ENCODE data around the gene TRIM52.

TRIM52 gene

GRCh38 chr5:181222630-181223057, 38.3 kb downstream of the TRIM52 start:
- TF ChIP-seq BCL11B (tag by site-specific recombination; IDR thresholded peaks at IDR 0.05; ENCODE audit: low read depth) (0 out of 2 replicates have a peak, but pooled peaks have one; percentile 9), ZNF223 (tag by site-specific recombination; IDR thresholded peaks at IDR 0.05) (0 out of 2 replicates have a peak, but pooled peaks have one; percentile 2), KLF17 (tag by site-specific recombination; IDR thresholded peaks at IDR 0.05) (0 out of 2 replicates have a peak, but pooled peaks have one; percentile 6), ZNF202 (tag by site-specific recombination; IDR thresholded peaks at IDR 0.05; ENCODE audit: borderline replicate concordance) (no peak), ZNF501 (tag by site-specific recombination; IDR thresholded peaks at IDR 0.05) (0 out of 2 replicates have a peak, but pooled peaks have one; percentile 11), ZNF391 (tag by site-specific recombination; IDR thresholded peaks at IDR 0.05; ENCODE audit: borderline replicate concordance, low read depth) (peak; percentile 4; the same call in 1 of the 2 replicates), ZNF174 (tag by site-specific recombination; IDR thresholded peaks at IDR 0.05) (no peak), ZNF76 (tag by site-specific recombination; IDR thresholded peaks at IDR 0.05; ENCODE audit: borderline replicate concordance, low read depth) (0 out of 2 replicates have a peak, but pooled peaks have one; percentile 18), GLIS1 (tag by site-specific recombination; IDR thresholded peaks at IDR 0.05) (peak; percentile 2), ZNF394 (tag by site-specific recombination; IDR thresholded peaks at IDR 0.05; ENCODE audit: borderline replicate concordance) (peak; percentile 9), ZNF335 (tag by site-specific recombination; conservative IDR thresholded peaks at IDR 0.05) (peak; percentile 63), RBAK (tag by site-specific recombination; IDR thresholded peaks at IDR 0.05) (no peak), ZIC2 (tag by site-specific recombination; IDR thresholded peaks at IDR 0.05) (peak; percentile 78), ZNF146 (tag by site-specific recombination; IDR thresholded peaks at IDR 0.05) (no peak)
- POLR2A ChIA-PET = interaction anchor here (0.9 to 2.6 kb wide), 11 partner anchors 12 to 38 kb away, joined by 3 to 39 read pairs (median 6); partner anchors contain the start of genes RACK1 and TRIM7
- peak overlapping the region; percentile 85 for H3K27ac ChIP-seq (ENCODE audit: extremely low read depth, low read depth, low read length)
- no peaks in the 10 kb centered on the region for H3K9me3 ChIP-seq (ENCODE audit: control insufficient read depth, insufficient read depth, low read depth, low read length)
- peaks cover 5 to 26% of the 10 kb centered on the region in 2 experiments; a peak in 2 of 3 replicates for H3K36me3 ChIP-seq (ENCODE audit: control insufficient read depth in 2 of 2, insufficient read depth in 1 of 2, low read length in 2 of 2)
- H3K4me3 ChIP-seq (ENCODE audit: low read depth, low read length) = peak overlapping the region; percentile 92
- CTCF ChIA-PET = interaction anchor here (0.6 to 1.4 kb wide), 5 partner anchors 14 to 50 kb away, joined by 3 to 4 read pairs (median 3); no protein-coding TSS in a partner anchor
- no peaks in the 10 kb centered on the region for H3K4me1 ChIP-seq (ENCODE audit: control insufficient read depth, insufficient read depth, low read length)

GRCh38 chr5:181221792-181222629, 38.9 kb downstream of the TRIM52 start:
- peak overlapping the region; percentile 92 for H3K4me3 ChIP-seq (ENCODE audit: low read depth, low read length)
- POLR2A ChIA-PET = interaction anchor here (0.9 to 2.6 kb wide), 8 partner anchors 13 to 37 kb away, joined by 3 to 39 read pairs (median 6); partner anchors contain the start of gene RACK1
- no peaks in the 10 kb centered on the region for H3K4me1 ChIP-seq (ENCODE audit: control insufficient read depth, insufficient read depth, low read length)
- peak overlapping the region; percentile 85 for H3K27ac ChIP-seq (ENCODE audit: extremely low read depth, low read depth, low read length)
- H3K36me3 ChIP-seq (ENCODE audit: control insufficient read depth in 2 of 2, insufficient read depth in 1 of 2, low read length in 2 of 2) = peaks cover 0 to 20% of the 10 kb centered on the region in 2 experiments; a peak in 2 of 3 replicates
- CTCF ChIA-PET = interaction anchor here (0.6 to 1.4 kb wide), 5 partner anchors 14 to 50 kb away, joined by 3 to 4 read pairs (median 3); no protein-coding TSS in a partner anchor
- no peaks in the 10 kb centered on the region for H3K9me3 ChIP-seq (ENCODE audit: control insufficient read depth, insufficient read depth, low read depth, low read length)
- TF ChIP-seq ZNF362 (tag by site-specific recombination; IDR thresholded peaks at IDR 0.05) (no peak), SP7 (tag by site-specific recombination; IDR thresholded peaks at IDR 0.05) (peak; percentile 86), ZNF791 (tag by site-specific recombination; IDR thresholded peaks at IDR 0.05) (no peak), GLIS1 (tag by site-specific recombination; IDR thresholded peaks at IDR 0.05) (peak; percentile 45), ZNF473 (tag by site-specific recombination; IDR thresholded peaks at IDR 0.05) (no peak), ZNF37A (tag by site-specific recombination; IDR thresholded peaks at IDR 0.05) (0 out of 2 replicates have a peak, but pooled peaks have one; percentile 44), ZNF561 (tag by site-specific recombination; IDR thresholded peaks at IDR 0.05; ENCODE audit: borderline replicate concordance) (peak; percentile 60), ZNF214 (tag by site-specific recombination; IDR thresholded peaks at IDR 0.05; ENCODE audit: borderline replicate concordance) (no peak), PBX3 (CRISPR knock-in tag; IDR thresholded peaks at IDR 0.05) (peak; percentile 65; the same call in 1 of the 2 replicates), ZEB2 (tag by site-specific recombination; IDR thresholded peaks at IDR 0.05) (peak; percentile 99), ZNF148 (tag by site-specific recombination; IDR thresholded peaks at IDR 0.05; ENCODE audit: borderline replicate concordance) (no peak), BCL6B (tag by site-specific recombination; IDR thresholded peaks at IDR 0.05) (no peak), ZNF114 (tag by site-specific recombination; IDR thresholded peaks at IDR 0.05) (no peak)
